HCT116 (cell line): ENCODE data around the gene AASS. TPM values are rescaled to one million over a fixed set of nuclear protein-coding genes. Genes with fewer than 3 reads are reported as not detected.

Experiments
- ATAC-seq: fragments of 200-7000 bp; cut with Tn5 transposase; 2 replicates; pipeline ENCODE4 v1.9.1; 2020; ENCODE audit warnings: mild to moderate bottlenecking, moderate library complexity
- BruUV-seq: library from RNA; stranded (reverse); fragments of 400-500 nt; replicated peaks from 2 replicates; lab custom pipeline; 2021; lab: Mats Ljungman, UMichigan
- CTCF ChIA-PET: fragments of 300-600 bp; sonication (Branson Sonifier 250); formaldehyde crosslinking; loops from one replicate; lab custom pipeline; 2021; ENCODE audit warnings: antibody characterized with exemption; lab: Charles Lee
- POLR2A ChIA-PET: fragments of 300-600, 350-600 bp; sonication (Branson Sonifier 250); formaldehyde crosslinking; loops from one replicate; lab custom pipeline; 2021; ENCODE audit warnings: antibody characterized with exemption; lab: Charles Lee
- RAD21 ChIA-PET, 2 experiments: fragments of 300-600 bp; sonication (Branson Sonifier 250); formaldehyde crosslinking; loops; one replicate each; lab custom pipeline; 2023; ENCODE audit warnings: low total read pairs in 2 of 2; ENCODE audit not compliant: uncharacterized antibody in 2 of 2, unreplicated experiment in 2 of 2, low non-redundant PET in 1 of 2; lab: Charles Lee
- DNase-seq: peaks from one replicate; pipeline ENCODE4 v3.0.0-alpha.2; 2010; ENCODE audit warnings: low read depth, low spot score
- H2AFZ ChIP-seq: fragments of 200-600 bp; shearing (Covaris generic), sonication (generic); 2 replicates; pipeline ENCODE4 v1.6.1; 2017; ENCODE audit warnings: low read depth, mixed run types, mixed read lengths, antibody characterized with exemption, low read length; ENCODE audit not compliant: poor library complexity, severe bottlenecking
- H3K27ac ChIP-seq: 2 replicates; pipeline ENCODE4 v1.5.1; 2012; ENCODE audit warnings: low read depth, low read length
- H3K27me3 ChIP-seq: fragments of 200-600 bp; sonication (generic); 2 replicates; pipeline ENCODE4 v1.6.1; 2016; ENCODE audit warnings: mixed run types, low read length, mixed read lengths; ENCODE audit not compliant: insufficient read depth
- H3K36me3 ChIP-seq, 2 experiments: fragments of 200-500 bp in 1 of 2; fragments of 200-600 bp in 1 of 2; sonication (Bioruptor generic) in 1 of 2; sonication (generic) in 1 of 2; 2 replicates each; pipeline versions ENCODE4 v1.5.1 to v1.6.1; 2014 to 2016; ENCODE audit warnings: low read length in 2 of 2, inconsistent platforms in 1 of 2, mixed read lengths in 1 of 2, mixed run types in 1 of 2; ENCODE audit not compliant: insufficient read depth in 2 of 2, control insufficient read depth in 1 of 2
- H3K4me1 ChIP-seq, 2 experiments: fragments of 200-600 bp in 1 of 2; sonication (generic) in 1 of 2; 2 replicates each; pipeline versions ENCODE4 v1.5.1 to v1.6.1; 2012 to 2017; ENCODE audit warnings: low read length in 2 of 2, inconsistent platforms in 1 of 2, mild to moderate bottlenecking in 1 of 2, mixed read lengths in 1 of 2, mixed run types in 1 of 2, moderate library complexity in 1 of 2; ENCODE audit not compliant: insufficient read depth in 2 of 2, control insufficient read depth in 1 of 2
- H3K4me2 ChIP-seq: fragments of 200-600 bp; sonication (generic); 2 replicates; pipeline ENCODE4 v1.6.1; 2017; ENCODE audit warnings: mixed run types, low read length, mixed read lengths
- H3K4me3 ChIP-seq, 2 experiments: fragments of 200-600 bp in 1 of 2; sonication (generic) in 1 of 2; replicated peaks in 1 of 2; 2 replicates each; pipeline ENCODE4 v1.5.1; 2011 to 2016; ENCODE audit warnings: low read length in 2 of 2, control low read depth in 1 of 2, low read depth in 1 of 2, mild to moderate bottlenecking in 1 of 2, mixed read lengths in 1 of 2, mixed run types in 1 of 2
- H3K79me2 ChIP-seq: fragments of 200-600 bp; sonication (generic); 2 replicates; pipeline ENCODE4 v1.6.1; 2017; ENCODE audit warnings: mild to moderate bottlenecking, mixed run types, low read length, moderate library complexity, mixed read lengths; ENCODE audit not compliant: insufficient read depth
- H3K9ac ChIP-seq: fragments of 200-600 bp; sonication (generic); 2 replicates; pipeline ENCODE4 v1.6.1; 2016; ENCODE audit warnings: low read length, mixed read lengths
- H3K9me2 ChIP-seq: fragments of 200-600 bp; sonication (generic), shearing (Covaris generic); 2 replicates; pipeline ENCODE4 v1.6.1; 2017; ENCODE audit warnings: mixed run types, mild to moderate bottlenecking, moderate library complexity; ENCODE audit not compliant: insufficient read depth
- H3K9me3 ChIP-seq, 2 experiments: fragments of 200-500 bp in 1 of 2; fragments of 200-600 bp in 1 of 2; sonication (Bioruptor generic) in 1 of 2; sonication (generic) in 1 of 2; 2 replicates each; pipeline ENCODE4 v1.6.1; 2014 to 2017; ENCODE audit warnings: low read length in 2 of 2, mixed read lengths in 2 of 2, inconsistent platforms in 1 of 2, low read depth in 1 of 2, mild to moderate bottlenecking in 1 of 2, mixed run types in 1 of 2, moderate library complexity in 1 of 2; ENCODE audit not compliant: control insufficient read depth in 1 of 2, insufficient read depth in 1 of 2
- H4K20me1 ChIP-seq: fragments of 200-600 bp; sonication (generic), shearing (Covaris generic); 2 replicates; pipeline ENCODE4 v1.6.1; 2017; ENCODE audit warnings: mixed run types, mild to moderate bottlenecking, moderate library complexity; ENCODE audit not compliant: insufficient read depth
- ELF1 ChIP-seq: IDR thresholded peaks from 2 replicates; pipeline ENCODE4 v1.6.1; 2012; ENCODE audit warnings: low read depth, borderline replicate concordance
- EZH2 ChIP-seq: fragments of 200-600 bp; sonication (generic); IDR thresholded peaks from 2 replicates; pipeline ENCODE4 v1.6.1; 2017; ENCODE audit warnings: antibody characterized with exemption, mixed run types
- EZH2phosphoT487 ChIP-seq: fragments of 200-600 bp; IDR thresholded peaks from 2 replicates; pipeline ENCODE4 v1.6.1; 2018; ENCODE audit warnings: antibody characterized with exemption, borderline replicate concordance
- FOSL1 ChIP-seq: IDR thresholded peaks from 2 replicates; pipeline ENCODE4 v1.6.1; 2012; ENCODE audit warnings: low read depth
- JUND ChIP-seq: IDR thresholded peaks from 2 replicates; pipeline ENCODE4 v1.6.1; 2012
- POLR2A ChIP-seq: IDR thresholded peaks from 2 replicates; pipeline ENCODE4 v1.7.0; 2011; ENCODE audit warnings: borderline replicate concordance; ENCODE audit not compliant: insufficient read depth, insufficient read length; ENCODE audit errors: extremely low read depth
- RAD21 ChIP-seq: IDR thresholded peaks from 2 replicates; pipeline ENCODE4 v1.6.1; 2012; ENCODE audit warnings: low read depth, mild to moderate bottlenecking
- SIN3A ChIP-seq: IDR thresholded peaks from 2 replicates; pipeline ENCODE4 v1.6.1; 2012; ENCODE audit warnings: low read depth
- SP1 ChIP-seq: IDR thresholded peaks from 2 replicates; pipeline ENCODE4 v1.6.1; 2012; ENCODE audit warnings: low read depth
- SRF ChIP-seq: IDR thresholded peaks from 2 replicates; pipeline ENCODE4 v1.6.1; 2012; ENCODE audit warnings: low read depth
- TCF7L2 ChIP-seq: IDR thresholded peaks from 2 replicates; pipeline ENCODE4 v1.7.0; 2011; ENCODE audit warnings: borderline replicate concordance, inconsistent platforms; ENCODE audit not compliant: insufficient read depth, insufficient read length; ENCODE audit errors: extremely low read depth
- ZNF274 ChIP-seq: fragments of 200-500 bp; sonication (Bioruptor generic); IDR thresholded peaks from 2 replicates; pipeline ENCODE4 v1.6.1; 2014; ENCODE audit warnings: mild to moderate bottlenecking, low read depth, low read length, inconsistent platforms
- intact Hi-C: fragments of 100-400 bp; cut with micrococcal nuclease; formaldehyde crosslinking; loops from 2 replicates; pipeline ENCODE4 v1.10.0; 2022
- total RNA-seq: library from RNA; stranded (reverse); gene quantifications from one replicate; pipeline ENCODE4 v1.2.1, GENCODE V29; 2021; ENCODE audit not compliant: unreplicated experiment
- TF ChIP-seq, protein P1 (sequence below): IDR thresholded peaks from 2 replicates; pipeline ENCODE4 v1.6.1; 2012
- TF ChIP-seq, protein P2 (sequence below): IDR thresholded peaks from 2 replicates; pipeline ENCODE4 v1.6.1; 2012; ENCODE audit warnings: low read depth
- TF ChIP-seq, protein P3 (sequence below): IDR thresholded peaks from 2 replicates; pipeline ENCODE4 v1.6.1; 2012

Gene AASS
- total RNA-seq, 1 experiment from 2014 or later, result 5.1 TPM

DNA sequence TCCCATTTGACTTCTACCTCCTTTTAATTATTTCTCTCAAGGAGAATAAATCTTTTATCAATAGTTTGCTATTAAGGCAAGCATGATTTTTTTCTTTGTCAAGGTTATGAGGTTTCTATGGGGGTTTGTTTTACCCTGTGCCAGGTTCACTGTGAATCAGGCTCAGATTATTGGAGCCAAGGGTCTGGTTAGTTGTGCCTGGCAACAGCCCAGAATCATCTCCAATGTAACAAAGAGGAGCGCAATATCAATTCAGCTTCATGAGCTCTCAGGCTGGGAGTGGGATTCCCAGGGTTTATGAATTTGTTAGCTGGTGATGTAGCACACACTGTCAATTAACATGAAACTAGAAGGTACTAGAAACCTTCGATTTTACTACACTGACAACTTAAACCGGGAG is 73.2 kb downstream of the AASS start:
- intact Hi-C loops, result no loop called here
- H3K27me3 ChIP-seq, result no peaks in the 10 kb centered on the region
- RAD21 ChIA-PET, result no interaction called here
- no TSS peak for BruUV-seq
- H3K9me3 ChIP-seq, result no peaks in the 10 kb centered on the region
- no peak overlapping the region for H3K4me2 ChIP-seq
- POLR2A ChIA-PET, result no interaction called here
- H4K20me1 ChIP-seq, result no peaks in the 10 kb centered on the region
- no peaks in the 10 kb centered on the region for H3K79me2 ChIP-seq
- DNase-seq, result no peak
- CTCF ChIA-PET, result interaction anchor here (1.3 kb wide), 1 partner anchor 22 kb away, joined by 3 read pairs; no protein-coding TSS in a partner anchor
- no peaks in the 10 kb centered on the region for H3K36me3 ChIP-seq
- H3K4me1 ChIP-seq, result no peaks in the 10 kb centered on the region
- no peak overlapping the region for H2AFZ ChIP-seq
- no peak overlapping the region for H3K27ac ChIP-seq
- ATAC-seq, result no peak
- no peak overlapping the region for H3K9ac ChIP-seq
- no peaks in the 10 kb centered on the region for H3K9me2 ChIP-seq
- TF ChIP-seq RAD21, result no peak
- TF ChIP-seq, protein P1, sequence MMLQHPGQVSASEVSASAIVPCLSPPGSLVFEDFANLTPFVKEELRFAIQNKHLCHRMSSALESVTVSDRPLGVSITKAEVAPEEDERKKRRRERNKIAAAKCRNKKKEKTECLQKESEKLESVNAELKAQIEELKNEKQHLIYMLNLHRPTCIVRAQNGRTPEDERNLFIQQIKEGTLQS, result no peak
- TF ChIP-seq TCF7L2, result no peak
- TF ChIP-seq SRF, result no peak
- TF ChIP-seq, protein P2, sequence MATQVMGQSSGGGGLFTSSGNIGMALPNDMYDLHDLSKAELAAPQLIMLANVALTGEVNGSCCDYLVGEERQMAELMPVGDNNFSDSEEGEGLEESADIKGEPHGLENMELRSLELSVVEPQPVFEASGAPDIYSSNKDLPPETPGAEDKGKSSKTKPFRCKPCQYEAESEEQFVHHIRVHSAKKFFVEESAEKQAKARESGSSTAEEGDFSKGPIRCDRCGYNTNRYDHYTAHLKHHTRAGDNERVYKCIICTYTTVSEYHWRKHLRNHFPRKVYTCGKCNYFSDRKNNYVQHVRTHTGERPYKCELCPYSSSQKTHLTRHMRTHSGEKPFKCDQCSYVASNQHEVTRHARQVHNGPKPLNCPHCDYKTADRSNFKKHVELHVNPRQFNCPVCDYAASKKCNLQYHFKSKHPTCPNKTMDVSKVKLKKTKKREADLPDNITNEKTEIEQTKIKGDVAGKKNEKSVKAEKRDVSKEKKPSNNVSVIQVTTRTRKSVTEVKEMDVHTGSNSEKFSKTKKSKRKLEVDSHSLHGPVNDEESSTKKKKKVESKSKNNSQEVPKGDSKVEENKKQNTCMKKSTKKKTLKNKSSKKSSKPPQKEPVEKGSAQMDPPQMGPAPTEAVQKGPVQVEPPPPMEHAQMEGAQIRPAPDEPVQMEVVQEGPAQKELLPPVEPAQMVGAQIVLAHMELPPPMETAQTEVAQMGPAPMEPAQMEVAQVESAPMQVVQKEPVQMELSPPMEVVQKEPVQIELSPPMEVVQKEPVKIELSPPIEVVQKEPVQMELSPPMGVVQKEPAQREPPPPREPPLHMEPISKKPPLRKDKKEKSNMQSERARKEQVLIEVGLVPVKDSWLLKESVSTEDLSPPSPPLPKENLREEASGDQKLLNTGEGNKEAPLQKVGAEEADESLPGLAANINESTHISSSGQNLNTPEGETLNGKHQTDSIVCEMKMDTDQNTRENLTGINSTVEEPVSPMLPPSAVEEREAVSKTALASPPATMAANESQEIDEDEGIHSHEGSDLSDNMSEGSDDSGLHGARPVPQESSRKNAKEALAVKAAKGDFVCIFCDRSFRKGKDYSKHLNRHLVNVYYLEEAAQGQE, result no peak
- no peak for TF ChIP-seq POLR2A
- no peak for TF ChIP-seq ELF1
- TF ChIP-seq FOSL1, result no peak
- no peak for TF ChIP-seq SIN3A
- no peak for TF ChIP-seq SP1
- no peak for TF ChIP-seq JUND
- TF ChIP-seq, protein P3, sequence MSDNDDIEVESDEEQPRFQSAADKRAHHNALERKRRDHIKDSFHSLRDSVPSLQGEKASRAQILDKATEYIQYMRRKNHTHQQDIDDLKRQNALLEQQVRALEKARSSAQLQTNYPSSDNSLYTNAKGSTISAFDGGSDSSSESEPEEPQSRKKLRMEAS, result no peak
- TF ChIP-seq ZNF274, result no peak
- no peak for TF ChIP-seq EZH2
- no peak for TF ChIP-seq EZH2phosphoT487
- H3K4me3 ChIP-seq, result no peak overlapping the region
